Neural progenitor cell (in vitro differentiated cells): ENCODE data around the gene AOC2.

ENCODE experiments used
- EZH2 ChIP-seq: fragments of 200-600 bp; sonication (generic); IDR thresholded peaks from 2 replicates; pipeline ENCODE4 v1.6.1; 2017; ENCODE audit warnings: antibody characterized with exemption, mild to moderate bottlenecking, moderate library complexity
- EZH2phosphoT487 ChIP-seq: fragments of 200-600 bp; sonication (generic); IDR thresholded peaks from 2 replicates; pipeline ENCODE4 v1.6.1; 2017; ENCODE audit warnings: antibody characterized with exemption
- TF ChIP-seq, protein P1 (sequence below): fragments of 200-600 bp; sonication (generic); IDR thresholded peaks from 2 replicates; pipeline ENCODE4 v1.5.1; 2017; ENCODE audit warnings: antibody characterized with exemption, mild to moderate bottlenecking

DNA sequence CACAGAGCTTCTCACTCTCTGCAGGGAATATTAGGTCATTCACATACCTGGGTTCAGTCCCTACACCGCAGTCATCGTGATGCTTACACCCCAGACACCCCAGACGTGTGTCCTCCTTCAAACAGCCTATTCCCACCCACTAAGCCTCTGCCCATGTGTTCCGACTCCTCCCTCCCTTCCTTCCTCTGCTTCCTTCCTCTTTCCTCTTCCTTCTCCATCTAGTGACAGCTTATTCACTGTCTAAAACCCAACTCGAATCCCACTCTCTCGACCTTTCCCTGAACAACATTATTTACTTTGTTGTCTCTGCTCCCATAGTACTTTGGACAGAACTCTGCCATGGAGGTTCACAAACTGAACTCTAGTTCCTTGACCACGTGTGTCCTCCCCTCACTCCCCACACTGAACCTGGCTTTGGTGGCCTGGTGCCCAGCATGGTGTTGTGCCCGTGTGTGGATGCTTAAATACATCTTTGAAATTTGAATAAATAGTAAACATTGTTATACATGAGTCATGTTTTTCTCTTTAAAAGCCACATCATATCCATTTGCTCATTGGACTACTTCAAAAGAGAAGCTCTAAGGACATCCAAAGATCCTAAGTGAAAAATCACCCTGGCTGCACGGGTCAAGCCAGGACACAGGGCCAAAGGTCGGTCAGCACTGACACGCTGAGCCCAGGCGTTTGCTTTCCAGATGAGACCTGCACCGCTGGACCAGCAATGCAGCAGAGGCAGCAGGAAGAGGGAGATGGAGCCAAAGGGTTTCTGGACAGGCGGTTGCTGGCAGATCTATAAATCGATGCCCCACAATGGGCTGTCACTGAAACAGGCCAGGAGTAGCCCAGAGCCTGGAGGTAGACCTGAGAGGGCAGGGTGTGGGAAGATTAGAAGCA, 42.1 kb downstream of the AOC2 start:
- TF ChIP-seq, protein P1, sequence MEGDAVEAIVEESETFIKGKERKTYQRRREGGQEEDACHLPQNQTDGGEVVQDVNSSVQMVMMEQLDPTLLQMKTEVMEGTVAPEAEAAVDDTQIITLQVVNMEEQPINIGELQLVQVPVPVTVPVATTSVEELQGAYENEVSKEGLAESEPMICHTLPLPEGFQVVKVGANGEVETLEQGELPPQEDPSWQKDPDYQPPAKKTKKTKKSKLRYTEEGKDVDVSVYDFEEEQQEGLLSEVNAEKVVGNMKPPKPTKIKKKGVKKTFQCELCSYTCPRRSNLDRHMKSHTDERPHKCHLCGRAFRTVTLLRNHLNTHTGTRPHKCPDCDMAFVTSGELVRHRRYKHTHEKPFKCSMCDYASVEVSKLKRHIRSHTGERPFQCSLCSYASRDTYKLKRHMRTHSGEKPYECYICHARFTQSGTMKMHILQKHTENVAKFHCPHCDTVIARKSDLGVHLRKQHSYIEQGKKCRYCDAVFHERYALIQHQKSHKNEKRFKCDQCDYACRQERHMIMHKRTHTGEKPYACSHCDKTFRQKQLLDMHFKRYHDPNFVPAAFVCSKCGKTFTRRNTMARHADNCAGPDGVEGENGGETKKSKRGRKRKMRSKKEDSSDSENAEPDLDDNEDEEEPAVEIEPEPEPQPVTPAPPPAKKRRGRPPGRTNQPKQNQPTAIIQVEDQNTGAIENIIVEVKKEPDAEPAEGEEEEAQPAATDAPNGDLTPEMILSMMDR = no peak
- TF ChIP-seq EZH2phosphoT487 (no peak), EZH2 (no peak)
